Lower lobe of right lung (tissue), 2 donors: ENCODE data around the gene LTBP1. TPM values are rescaled to one million over a fixed set of nuclear protein-coding genes. Genes with fewer than 3 reads are reported as not detected.

ENCODE experiments used
- ATAC-seq, 2 donors: fragments of 200-7000 bp; cut with Tn5 transposase; one replicate each; pipeline ENCODE4 v1.9.1; 2020 to 2022; ENCODE audit warnings: mild to moderate bottlenecking in 2 of 2, moderate library complexity in 2 of 2
- DNase-seq: peaks from one replicate; pipeline ENCODE4 v3.0.0-alpha.2; 2020
- H3K27ac ChIP-seq: fragments of 200-600 bp; one replicate; pipeline ENCODE4 v1.8.0; 2022
- H3K27me3 ChIP-seq: fragments of 200-600 bp; one replicate; pipeline ENCODE4 v1.8.0; 2022; ENCODE audit warnings: low read depth
- H3K36me3 ChIP-seq: fragments of 200-600 bp; one replicate; pipeline ENCODE4 v1.8.0; 2022; ENCODE audit warnings: mild to moderate bottlenecking
- H3K4me1 ChIP-seq: fragments of 200-600 bp; one replicate; pipeline ENCODE4 v1.8.0; 2022
- H3K4me3 ChIP-seq: fragments of 200-600 bp; one replicate; pipeline ENCODE4 v1.8.0; 2022; ENCODE audit warnings: mild to moderate bottlenecking
- H3K9me3 ChIP-seq: fragments of 200-600 bp; one replicate; pipeline ENCODE4 v1.8.0; 2022
- CTCF ChIP-seq: fragments of 200-600 bp; IDR thresholded peaks from one replicate; pipeline ENCODE4 v1.8.0; 2022; ENCODE audit warnings: antibody characterized with exemption, mild to moderate bottlenecking
- intact Hi-C: fragments of 100-400 bp; cut with DNase I; formaldehyde crosslinking; loops from one replicate; pipeline ENCODE4 v1.11.0; 2022
- total RNA-seq: library from RNA; stranded (reverse); fragmentation: NEBNext Ultra II Directional; extraction: Animal tissue kit (Norgen Biotek cat#: 25700); gene quantifications from one replicate; pipeline ENCODE4 v1.2.1, GENCODE V29; 2021
- donor health status: DM: no; HTN: yes; CAD: no; lungs with severe emphysema.

LTBP1 gene
- total RNA-seq, 1 donor from 2014 or later: 34.7 TPM

- no peak for TF ChIP-seq CTCF
- no peak for ATAC-seq
Measured at GRCh38 chr2:33190393-33190937, 243.7 kb downstream of the LTBP1 start.

GRCh38 chr2:33195891-33196290 lies 249.1 kb downstream of the LTBP1 start:
- Histone ChIP-seq H3K27me3 (no peaks in the 10 kb centered on the region), H3K4me1 (no peaks in the 10 kb centered on the region), H3K27ac (no peak overlapping the region), H3K9me3 (no peaks in the 10 kb centered on the region), H3K4me3 (no peak overlapping the region), H3K36me3 (no peaks in the 10 kb centered on the region)
- intact Hi-C loops: no loop called here
- ATAC-seq (no peak), DNase-seq (no peak)
- no peak for TF ChIP-seq CTCF

More at GRCh38 chr2:33190393-33190937, 243.7 kb downstream of the LTBP1 start:
- no peak for DNase-seq
- Histone ChIP-seq H3K27ac (no peak overlapping the region), H3K36me3 (peaks cover 5% of the 10 kb centered on the region), H3K4me3 (no peak overlapping the region), H3K9me3 (no peaks in the 10 kb centered on the region), H3K4me1 (no peaks in the 10 kb centered on the region), H3K27me3 (no peaks in the 10 kb centered on the region)
- intact Hi-C loops: no loop called here

- H3K4me1 ChIP-seq: no peaks in the 10 kb centered on the region
- H3K36me3 ChIP-seq: no peaks in the 10 kb centered on the region
- intact Hi-C loops: no loop called here
- no peak for ATAC-seq
- no peak overlapping the region for H3K27ac ChIP-seq
- no peak for DNase-seq
- H3K27me3 ChIP-seq: no peaks in the 10 kb centered on the region
- no peak for TF ChIP-seq CTCF
- no peaks in the 10 kb centered on the region for H3K9me3 ChIP-seq
- H3K4me3 ChIP-seq: no peak overlapping the region
Measured at GRCh38 chr2:33196700-33197099, 249.9 kb downstream of the LTBP1 start.

- Histone ChIP-seq H3K4me1 (no peaks in the 10 kb centered on the region), H3K36me3 (no peaks in the 10 kb centered on the region), H3K27me3 (no peaks in the 10 kb centered on the region), H3K27ac (no peak overlapping the region), H3K4me3 (no peak overlapping the region), H3K9me3 (no peaks in the 10 kb centered on the region)
- DNase-seq: no peak
- TF ChIP-seq CTCF: no peak
- no peak for ATAC-seq
- intact Hi-C loops: no loop called here
Measured at GRCh38 chr2:33197198-33197938, 250.6 kb downstream of the LTBP1 start.

GRCh38 chr2:33202641-33203522 lies 256.1 kb downstream of the LTBP1 start:
- H3K36me3 ChIP-seq: no peaks in the 10 kb centered on the region
- no peaks in the 10 kb centered on the region for H3K27me3 ChIP-seq
- no peak for ATAC-seq
- no peak overlapping the region for H3K4me3 ChIP-seq
- peaks cover 5% of the 10 kb centered on the region for H3K4me1 ChIP-seq
- no peak for DNase-seq
- H3K9me3 ChIP-seq: no peaks in the 10 kb centered on the region
- H3K27ac ChIP-seq: no peak overlapping the region
- no peak for TF ChIP-seq CTCF
- intact Hi-C loops: no loop called here
